NK-92 treated with Interleukin-12 subunit alpha and Interleukin-12 subunit beta, amount 100 ng/mL, for 24 hours (cell line): Measurements from ENCODE around the gene RXFP1.

Source experiments
- DNase-seq: peaks from one replicate; lab custom pipeline; 2025; lab: John Stamatoyannopoulos, UW

Gene RXFP1

DNA sequence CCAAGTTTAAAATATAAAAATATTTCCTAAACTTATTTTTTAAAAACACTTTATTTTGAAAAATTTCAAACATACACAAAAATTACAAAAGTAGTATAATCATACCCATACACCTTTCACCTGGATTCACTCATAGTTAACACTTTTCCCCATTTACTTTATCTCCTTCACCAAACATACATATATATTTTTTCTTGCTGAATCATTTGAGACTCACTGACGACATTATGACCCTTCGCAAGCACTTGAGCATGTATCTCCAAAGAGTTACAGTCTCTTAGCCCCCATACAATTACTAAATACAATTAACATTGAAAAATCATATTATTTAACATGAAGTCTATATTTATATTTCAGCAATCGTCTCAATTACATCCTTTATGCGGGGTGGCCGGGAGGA lies 19.8 kb downstream of the RXFP1 start:
- DNase-seq = no peak

DNA sequence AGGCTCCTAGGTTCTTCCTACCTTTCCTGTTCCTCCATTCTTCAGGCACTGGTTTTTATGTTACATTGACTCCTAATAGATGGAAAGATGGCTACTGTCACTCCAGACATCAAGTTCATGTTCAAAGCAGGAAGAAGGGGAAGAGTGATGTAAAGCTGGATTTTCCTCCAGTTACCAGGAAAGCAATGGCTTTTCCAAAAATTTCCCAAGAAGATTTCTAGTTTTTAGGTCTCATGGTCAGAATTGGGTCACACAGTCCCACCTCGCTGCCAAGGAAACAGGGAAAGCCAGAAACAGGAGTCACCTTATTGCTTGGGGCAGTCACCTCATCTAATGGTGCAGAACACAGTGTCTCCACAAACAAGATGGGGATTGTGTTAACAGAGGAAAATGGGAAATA lies 21.5 kb downstream of the RXFP1 start:
- no peak for DNase-seq

GRCh38 chr4:158544141-158544540 lies 22.5 kb downstream of the RXFP1 start:
- no peak for DNase-seq

DNA sequence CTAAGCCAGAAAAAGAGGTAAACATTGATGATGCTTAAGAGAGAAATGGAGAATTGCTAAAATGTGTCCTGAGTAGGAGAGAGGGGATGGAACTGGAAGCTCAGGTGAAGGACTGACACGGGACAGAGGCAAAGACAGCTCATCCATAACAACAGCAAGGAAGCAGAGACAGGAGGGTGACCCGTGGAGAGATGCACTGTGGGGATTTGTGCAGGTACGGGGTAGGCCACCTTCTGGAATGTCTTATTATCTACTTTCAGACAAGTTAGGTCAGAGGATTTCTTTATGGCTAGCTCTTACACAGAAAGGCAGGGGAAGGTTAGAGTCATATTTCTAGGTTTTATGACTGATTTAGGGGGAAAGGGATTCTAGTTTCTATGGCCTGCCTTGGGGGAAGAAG lies 31.7 kb downstream of the RXFP1 start:
- DNase-seq = no peak

DNA sequence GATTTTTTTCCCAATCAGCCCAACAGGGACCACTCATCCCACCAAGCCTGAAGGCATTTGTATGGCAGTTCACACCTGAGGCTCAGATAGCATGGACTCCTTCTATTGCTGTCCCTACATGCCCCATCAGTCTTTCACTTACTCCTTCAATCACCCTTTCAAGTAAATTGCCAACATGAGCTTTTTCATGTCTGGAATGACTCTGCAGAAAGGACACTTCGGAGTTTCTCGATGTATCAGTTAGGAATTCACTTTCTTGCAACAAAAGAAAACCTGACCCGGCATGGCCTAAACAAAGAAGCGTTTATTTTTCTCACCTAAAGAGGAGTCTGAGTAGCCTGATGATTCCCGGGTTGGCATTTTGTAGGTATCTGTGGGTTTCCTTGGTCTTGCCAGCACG lies 38.6 kb downstream of the RXFP1 start:
- no peak for DNase-seq

DNA sequence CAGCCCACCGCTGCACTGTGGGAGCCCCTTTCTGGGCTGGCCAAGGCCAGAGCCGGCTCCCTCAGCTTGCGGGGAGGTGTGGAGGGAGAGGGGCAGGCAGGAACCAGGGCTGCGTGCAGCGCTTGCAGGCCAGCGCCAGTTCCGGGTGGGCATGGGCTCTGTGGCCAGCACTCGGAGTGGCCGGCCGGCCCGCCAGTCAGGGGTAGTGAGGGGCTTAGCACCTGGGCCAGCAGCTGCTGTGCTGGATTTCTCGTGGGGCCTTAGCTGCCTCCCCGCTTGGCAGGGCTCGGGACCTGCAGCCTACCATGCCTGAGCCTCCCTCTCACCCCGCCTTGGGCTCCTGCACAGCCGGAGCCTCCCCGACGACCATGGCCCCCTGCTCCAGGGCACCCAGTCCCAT lies 45.2 kb downstream of the RXFP1 start:
- no peak for DNase-seq

GRCh38 chr4:158571736-158572135 lies 50.1 kb downstream of the RXFP1 start:
- DNase-seq = no peak

DNA sequence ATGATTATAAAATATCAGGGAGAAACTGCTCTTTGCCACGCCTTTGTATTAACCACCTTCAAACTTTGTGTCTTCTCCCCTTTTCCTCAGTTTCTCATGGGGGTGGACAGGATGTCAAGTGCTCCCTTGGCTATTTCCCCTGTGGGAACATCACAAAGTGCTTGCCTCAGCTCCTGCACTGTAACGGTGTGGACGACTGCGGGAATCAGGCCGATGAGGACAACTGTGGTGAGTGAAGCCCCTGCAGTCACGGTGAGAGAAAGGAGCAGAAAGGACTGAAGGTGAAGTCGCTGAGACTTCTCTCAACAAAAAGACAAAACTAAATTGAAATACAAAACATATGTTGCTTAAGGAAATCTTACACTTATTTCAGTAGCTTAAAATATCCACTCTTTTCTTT lies 50.9 kb downstream of the RXFP1 start:
- no peak for DNase-seq

- no peak for DNase-seq
Measured at GRCh38 chr4:158578476-158578875, 56.8 kb downstream of the RXFP1 start.

GRCh38 chr4:158580064-158580463 lies 58.4 kb downstream of the RXFP1 start:
- DNase-seq = no peak

- no peak for DNase-seq
Measured at GRCh38 chr4:158581161-158581560, 59.5 kb downstream of the RXFP1 start.

DNA sequence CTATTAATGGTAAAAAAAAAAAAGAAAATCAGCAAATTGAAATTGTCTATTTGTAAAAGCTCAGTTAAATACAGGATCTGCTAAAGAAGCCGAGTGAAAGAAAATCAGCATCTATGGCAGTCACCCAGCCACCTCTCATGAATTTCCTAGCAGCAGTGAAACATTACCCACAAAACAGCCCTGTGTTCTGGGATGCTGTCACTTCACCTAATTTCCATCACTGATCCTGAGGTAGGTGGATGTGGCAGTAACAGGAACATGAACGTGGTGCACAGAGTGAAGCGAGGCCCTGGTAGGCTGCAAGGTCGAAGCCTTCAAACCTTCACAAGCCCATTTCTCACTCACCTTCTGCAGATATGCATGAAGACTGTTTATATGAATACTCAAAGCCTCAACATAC lies 65.2 kb downstream of the RXFP1 start:
- no peak for DNase-seq

DNA sequence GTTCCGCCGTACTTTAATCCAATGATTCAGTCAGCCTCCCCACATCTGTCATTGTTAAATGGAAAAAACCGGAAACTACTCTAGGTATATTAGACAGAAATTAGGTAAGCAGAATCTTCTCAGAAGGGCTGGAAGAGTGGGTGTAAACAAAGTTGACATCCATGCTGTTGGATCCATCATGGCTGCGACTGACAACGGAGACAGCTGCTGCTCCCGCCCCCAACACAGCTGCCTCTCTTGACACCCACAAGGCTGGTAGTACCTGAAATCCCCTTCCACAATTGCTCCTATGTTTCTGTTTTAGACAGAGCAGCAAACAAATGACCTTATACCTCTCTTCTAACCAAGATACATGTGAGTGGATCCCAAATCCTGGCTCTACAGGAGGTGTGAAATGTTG lies 66.6 kb downstream of the RXFP1 start:
- no peak for DNase-seq

DNA sequence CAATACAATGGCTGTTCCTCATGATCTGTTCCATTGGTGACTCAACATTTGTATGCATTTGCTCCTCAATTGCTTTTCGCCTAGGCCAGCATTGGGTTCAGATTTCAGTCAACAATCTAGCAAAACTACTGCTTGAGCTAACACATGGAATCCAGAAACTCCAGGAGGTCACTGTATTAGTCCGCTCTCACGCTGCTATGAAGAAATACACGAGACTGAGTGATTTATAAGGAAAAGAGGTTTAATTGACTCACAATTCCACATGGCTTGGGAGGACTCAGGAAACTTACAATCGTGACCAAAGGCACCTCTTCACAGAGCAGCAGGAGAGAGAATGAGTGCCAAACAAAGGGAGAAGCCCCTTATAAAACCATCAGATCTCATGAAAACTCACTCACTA lies 67.1 kb downstream of the RXFP1 start:
- no peak for DNase-seq

DNA sequence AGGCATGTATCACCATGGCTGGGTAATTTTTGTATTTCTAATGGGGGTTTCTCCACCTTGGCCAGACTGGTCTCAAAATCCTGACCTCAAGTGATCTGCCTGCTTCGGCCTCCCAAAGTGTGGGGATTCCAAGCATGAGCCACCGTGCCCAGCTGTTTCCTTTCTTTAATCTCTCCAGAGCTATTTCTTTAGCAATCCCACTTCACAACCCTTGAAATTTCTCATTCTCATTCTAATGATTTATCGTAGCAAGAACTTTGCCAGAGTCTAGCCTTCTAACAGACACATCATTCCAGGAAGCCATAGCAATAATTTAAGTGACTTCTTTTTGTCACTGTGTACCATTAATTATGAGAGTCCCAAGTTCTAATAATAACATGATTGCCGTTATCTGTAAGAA lies 68.6 kb downstream of the RXFP1 start:
- DNase-seq = no peak

DNA sequence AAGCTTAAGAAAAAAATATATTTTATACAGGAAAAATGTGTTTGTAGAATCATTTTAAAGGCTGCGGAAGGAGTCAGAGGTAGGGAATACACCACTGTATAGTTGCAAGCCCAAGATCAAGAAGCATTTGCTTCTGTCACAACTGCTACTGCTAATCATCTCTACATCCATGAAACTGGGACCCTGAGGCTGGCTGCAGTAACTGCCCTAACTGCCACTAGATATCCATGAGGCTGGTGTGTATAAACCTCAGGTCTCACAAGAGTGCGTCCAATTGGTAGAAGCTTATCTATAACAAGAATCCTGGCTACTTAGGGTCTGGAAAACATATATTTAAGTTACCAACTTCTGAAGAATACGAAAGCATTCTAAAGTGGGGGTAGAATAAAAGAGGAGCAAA lies 69.1 kb downstream of the RXFP1 start:
- no peak for DNase-seq

DNA sequence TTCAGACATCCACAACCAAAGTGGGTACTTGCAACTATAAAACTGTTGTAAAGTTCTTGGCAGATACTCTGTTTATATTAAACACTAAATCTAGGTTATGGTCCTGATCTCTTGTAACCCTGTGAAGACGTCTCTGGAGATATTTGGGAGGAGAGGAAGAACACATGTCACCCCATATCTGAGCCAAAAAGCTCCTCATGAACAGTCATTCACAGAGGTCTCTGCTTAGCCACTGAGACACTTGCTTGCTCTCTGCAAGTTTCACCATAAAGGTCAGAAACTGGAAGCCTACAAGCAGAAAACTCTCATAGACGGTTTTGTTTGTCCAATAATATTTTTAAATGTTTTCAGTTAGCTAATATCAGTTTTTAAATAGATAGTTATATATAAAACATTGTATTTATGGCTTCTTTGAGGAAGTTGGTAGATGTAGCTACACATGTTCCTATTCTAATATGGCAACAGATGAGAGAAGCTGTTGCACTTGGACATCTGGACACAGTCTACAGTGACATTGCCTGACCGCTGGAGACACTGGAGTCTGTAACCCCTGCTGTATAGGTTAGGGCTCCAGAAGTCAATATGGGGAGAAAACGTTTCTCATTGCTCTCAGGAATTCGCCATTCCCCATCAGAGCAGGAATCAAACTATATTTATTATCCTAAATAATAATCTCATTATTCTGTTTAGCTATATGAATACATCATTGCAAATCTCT lies 76.4 kb downstream of the RXFP1 start:
- no peak for DNase-seq

DNA sequence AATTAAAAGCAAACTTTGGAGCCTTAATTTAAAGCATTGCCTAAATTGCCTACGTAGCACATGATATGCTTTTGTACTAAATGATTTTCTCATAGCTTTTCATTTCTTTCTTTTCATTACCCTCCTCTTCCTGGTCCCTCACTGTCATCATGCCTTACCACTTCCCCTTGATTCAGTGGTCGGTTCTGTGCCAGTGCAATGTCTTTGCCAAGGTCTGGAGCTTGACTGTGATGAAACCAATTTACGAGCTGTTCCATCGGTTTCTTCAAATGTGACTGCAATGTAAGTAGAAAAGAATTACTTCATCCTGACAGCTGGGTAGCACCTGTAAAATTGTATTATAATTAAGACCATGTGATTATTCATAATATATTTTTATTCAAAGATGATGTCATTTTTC lies 77.5 kb downstream of the RXFP1 start:
- no peak for DNase-seq

GRCh38 chr4:158599765-158600498 lies 78.2 kb downstream of the RXFP1 start:
- no peak for DNase-seq

- DNase-seq = no peak
Measured at GRCh38 chr4:158604369-158604768, 82.7 kb downstream of the RXFP1 start.

DNA sequence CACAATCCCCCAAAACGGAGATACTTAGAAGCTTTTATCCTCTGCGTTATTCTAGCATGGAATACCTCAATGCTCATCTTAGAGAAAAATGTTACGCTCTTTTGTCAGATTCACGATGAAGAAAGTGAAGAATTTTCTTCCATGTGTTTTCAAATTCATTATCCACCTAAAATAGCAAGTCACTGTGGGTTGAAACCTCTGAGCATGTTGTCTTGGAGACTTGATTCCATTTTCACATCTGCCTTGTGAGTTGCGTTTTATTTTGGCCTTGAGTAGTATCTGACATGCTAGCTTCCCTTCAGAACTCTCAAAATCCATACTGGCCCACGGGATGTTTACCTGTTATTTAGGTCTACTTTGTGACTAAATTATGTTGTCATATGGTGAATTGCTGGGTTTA lies 83.7 kb downstream of the RXFP1 start:
- DNase-seq = no peak

GRCh38 chr4:158606969-158607368 lies 85.3 kb downstream of the RXFP1 start:
- DNase-seq = no peak

GRCh38 chr4:158609116-158609515 lies 87.4 kb downstream of the RXFP1 start:
- no peak for DNase-seq

- DNase-seq = no peak
Measured at GRCh38 chr4:158610790-158611189, 89.1 kb downstream of the RXFP1 start.
